DND-41 (cell line): Measurements from ENCODE around the gene FOLR2.

Experiments
- EZH2 ChIP-seq: IDR thresholded peaks from 3 replicates; pipeline ENCODE4 v1.6.1; 2012; ENCODE audit warnings: borderline replicate concordance, low read depth, mild to moderate bottlenecking, moderate library complexity, low read length, inconsistent platforms; ENCODE audit not compliant: severe bottlenecking
- TF ChIP-seq, protein P1 (sequence below): IDR thresholded peaks from 2 replicates; pipeline ENCODE4 v1.5.1; 2012; ENCODE audit warnings: borderline replicate concordance, low read length, moderate library complexity, mild to moderate bottlenecking; ENCODE audit not compliant: poor library complexity, severe bottlenecking; ENCODE audit errors: extremely low read depth

GRCh38 chr11:72222106-72222891, 5.7 kb downstream of the FOLR2 start:
- TF ChIP-seq EZH2 = no peak
- TF ChIP-seq, protein P1, sequence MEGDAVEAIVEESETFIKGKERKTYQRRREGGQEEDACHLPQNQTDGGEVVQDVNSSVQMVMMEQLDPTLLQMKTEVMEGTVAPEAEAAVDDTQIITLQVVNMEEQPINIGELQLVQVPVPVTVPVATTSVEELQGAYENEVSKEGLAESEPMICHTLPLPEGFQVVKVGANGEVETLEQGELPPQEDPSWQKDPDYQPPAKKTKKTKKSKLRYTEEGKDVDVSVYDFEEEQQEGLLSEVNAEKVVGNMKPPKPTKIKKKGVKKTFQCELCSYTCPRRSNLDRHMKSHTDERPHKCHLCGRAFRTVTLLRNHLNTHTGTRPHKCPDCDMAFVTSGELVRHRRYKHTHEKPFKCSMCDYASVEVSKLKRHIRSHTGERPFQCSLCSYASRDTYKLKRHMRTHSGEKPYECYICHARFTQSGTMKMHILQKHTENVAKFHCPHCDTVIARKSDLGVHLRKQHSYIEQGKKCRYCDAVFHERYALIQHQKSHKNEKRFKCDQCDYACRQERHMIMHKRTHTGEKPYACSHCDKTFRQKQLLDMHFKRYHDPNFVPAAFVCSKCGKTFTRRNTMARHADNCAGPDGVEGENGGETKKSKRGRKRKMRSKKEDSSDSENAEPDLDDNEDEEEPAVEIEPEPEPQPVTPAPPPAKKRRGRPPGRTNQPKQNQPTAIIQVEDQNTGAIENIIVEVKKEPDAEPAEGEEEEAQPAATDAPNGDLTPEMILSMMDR = no peak
